HEK293 (cell line): ENCODE measurements around the gene C18orf32.
A peak's percentile ranks its signal among the peaks of the same experiment; 100 is the strongest.

Source experiments
- AEBP2 ChIP-seq: fragments of 450-650 bp; formaldehyde crosslinking; IDR thresholded peaks from 2 replicates; pipeline ENCODE4 v1.5.1; 2016; ENCODE audit warnings: missing biosample characterization, missing genetic modification characterization, borderline replicate concordance
- KLF8 ChIP-seq: fragments of 450-650 bp; formaldehyde crosslinking; IDR thresholded peaks from 2 replicates; pipeline ENCODE4 v1.5.1; 2016; ENCODE audit warnings: missing biosample characterization, missing genetic modification characterization
- SALL2 ChIP-seq: fragments of 450-650 bp; formaldehyde crosslinking; IDR thresholded peaks from 2 replicates; pipeline ENCODE4 v1.5.0; 2017; ENCODE audit warnings: missing biosample characterization, mild to moderate bottlenecking, missing genetic modification characterization, borderline replicate concordance
- TCF7L2 ChIP-seq: IDR thresholded peaks from 2 replicates; pipeline ENCODE4 v1.6.1; 2011; ENCODE audit warnings: low read depth, mild to moderate bottlenecking, inconsistent platforms, low read length, moderate library complexity, borderline replicate concordance
- YY1 ChIP-seq: fragments of 450-650 bp; formaldehyde crosslinking; IDR thresholded peaks from 2 replicates; pipeline ENCODE4 v1.5.1; 2018; ENCODE audit warnings: missing biosample characterization, missing genetic modification characterization
- ZBTB49 ChIP-seq: fragments of 450-650 bp; formaldehyde crosslinking; IDR thresholded peaks from 2 replicates; pipeline ENCODE4 v1.5.1; 2016; ENCODE audit warnings: missing biosample characterization, missing genetic modification characterization, low read depth
- ZBTB6 ChIP-seq: fragments of 450-650 bp; formaldehyde crosslinking; IDR thresholded peaks from 2 replicates; pipeline ENCODE4 v1.5.1; 2017; ENCODE audit warnings: missing biosample characterization, missing genetic modification characterization
- ZBTB8A ChIP-seq: fragments of 450-650 bp; formaldehyde crosslinking; IDR thresholded peaks from 2 replicates; pipeline ENCODE4 v1.5.1; 2016; ENCODE audit warnings: missing biosample characterization, missing genetic modification characterization
- ZNF155 ChIP-seq: fragments of 450-650 bp; formaldehyde crosslinking; IDR thresholded peaks from 2 replicates; pipeline ENCODE4 v1.5.1; 2016; ENCODE audit warnings: missing biosample characterization, missing genetic modification characterization
- ZNF211 ChIP-seq: fragments of 450-650 bp; formaldehyde crosslinking; IDR thresholded peaks from 2 replicates; pipeline ENCODE4 v1.5.1; 2016; ENCODE audit warnings: low read depth, missing biosample characterization, missing genetic modification characterization
- ZNF221 ChIP-seq: fragments of 450-650 bp; formaldehyde crosslinking; IDR thresholded peaks from 2 replicates; pipeline ENCODE4 v1.5.1; 2017; ENCODE audit warnings: missing biosample characterization, missing genetic modification characterization, borderline replicate concordance
- ZNF266 ChIP-seq: fragments of 450-650 bp; formaldehyde crosslinking; IDR thresholded peaks from 2 replicates; pipeline ENCODE4 v1.5.1; 2016; ENCODE audit warnings: missing biosample characterization, missing genetic modification characterization, low read depth
- ZNF280D ChIP-seq: fragments of 450-650 bp; formaldehyde crosslinking; IDR thresholded peaks from 2 replicates; pipeline ENCODE4 v1.5.1; 2016; ENCODE audit warnings: missing biosample characterization, missing genetic modification characterization
- ZNF350 ChIP-seq: fragments of 450-650 bp; formaldehyde crosslinking; IDR thresholded peaks from 2 replicates; pipeline ENCODE4 v1.5.0; 2017; ENCODE audit warnings: missing biosample characterization, mild to moderate bottlenecking, missing genetic modification characterization
- ZNF394 ChIP-seq: fragments of 450-650 bp; formaldehyde crosslinking; IDR thresholded peaks from 2 replicates; pipeline ENCODE4 v1.5.1; 2016; ENCODE audit warnings: missing biosample characterization, missing genetic modification characterization, mild to moderate bottlenecking, moderate library complexity, borderline replicate concordance
- ZNF501 ChIP-seq: fragments of 450-650 bp; formaldehyde crosslinking; IDR thresholded peaks from 2 replicates; pipeline ENCODE4 v1.5.1; 2016; ENCODE audit warnings: missing biosample characterization, missing genetic modification characterization
- ZNF513 ChIP-seq: fragments of 450-650 bp; IDR thresholded peaks from 2 replicates; pipeline ENCODE4 v1.5.1; 2018; ENCODE audit warnings: missing biosample characterization, missing genetic modification characterization
- ZNF514 ChIP-seq: fragments of 450-650 bp; formaldehyde crosslinking; IDR thresholded peaks from 2 replicates; pipeline ENCODE4 v1.5.1; 2016; ENCODE audit warnings: missing biosample characterization, missing genetic modification characterization
- ZNF610 ChIP-seq: fragments of 450-650 bp; formaldehyde crosslinking; IDR thresholded peaks from 2 replicates; pipeline ENCODE4 v1.5.1; 2016; ENCODE audit warnings: missing biosample characterization, missing genetic modification characterization, borderline replicate concordance
- ZNF639 ChIP-seq: fragments of 450-650 bp; formaldehyde crosslinking; IDR thresholded peaks from 2 replicates; pipeline ENCODE4 v1.5.1; 2016; ENCODE audit warnings: missing biosample characterization, missing genetic modification characterization
- ZNF654 ChIP-seq: fragments of 450-650 bp; formaldehyde crosslinking; IDR thresholded peaks from 2 replicates; pipeline ENCODE4 v1.5.1; 2016; ENCODE audit warnings: low read depth, missing biosample characterization, missing genetic modification characterization
- ZNF677 ChIP-seq: fragments of 450-650 bp; IDR thresholded peaks from 2 replicates; pipeline ENCODE4 v1.5.0; 2018; ENCODE audit warnings: missing biosample characterization, mild to moderate bottlenecking, missing genetic modification characterization, moderate library complexity
- ZNF704 ChIP-seq: fragments of 450-650 bp; formaldehyde crosslinking; IDR thresholded peaks from 2 replicates; pipeline ENCODE4 v1.5.1; 2016; ENCODE audit warnings: missing biosample characterization, missing genetic modification characterization
- ZNF747 ChIP-seq: fragments of 450-650 bp; formaldehyde crosslinking; IDR thresholded peaks from 2 replicates; pipeline ENCODE4 v1.5.1; 2016; ENCODE audit warnings: missing biosample characterization, missing genetic modification characterization
- ZSCAN5A ChIP-seq: fragments of 450-650 bp; formaldehyde crosslinking; IDR thresholded peaks from 2 replicates; pipeline ENCODE4 v1.5.1; 2016; ENCODE audit warnings: missing biosample characterization, missing genetic modification characterization

The C18orf32 gene

GRCh38 chr18:49486953-49487710 lies at the start of gene C18orf32 (continued):
- no peak for TF ChIP-seq ZNF677 (tag by site-specific recombination)
- no peak for TF ChIP-seq ZBTB49 (tag by site-specific recombination)
- TF ChIP-seq YY1 (tag by site-specific recombination) = peak; percentile 81
- TF ChIP-seq ZNF610 (tag by site-specific recombination) = peak; percentile 74; the same call in 1 of the 2 replicates
- TF ChIP-seq ZNF350 (tag by site-specific recombination) = no peak
- TF ChIP-seq ZNF221 = no peak
- TF ChIP-seq ZSCAN5A = peak; percentile 78; the same call in 1 of the 2 replicates
- no peak for TF ChIP-seq ZNF639 (tag by site-specific recombination)
- 0 out of 2 replicates have a peak, but pooled peaks have one; percentile 38 for TF ChIP-seq ZNF280D (tag by site-specific recombination)
- no peak for TF ChIP-seq TCF7L2
- TF ChIP-seq ZNF211 (tag by site-specific recombination) = no peak
- no peak for TF ChIP-seq SALL2 (tag by site-specific recombination)
- no peak for TF ChIP-seq ZNF654 (tag by site-specific recombination)
- peak; percentile 61; the same call in 1 of the 2 replicates for TF ChIP-seq ZNF394 (tag by site-specific recombination)
- TF ChIP-seq ZNF266 (tag by site-specific recombination) = no peak
- TF ChIP-seq ZBTB6 (tag by site-specific recombination) = no peak
- TF ChIP-seq ZNF155 (tag by site-specific recombination) = no peak
- peak; percentile 86 for TF ChIP-seq ZBTB8A (tag by site-specific recombination)
- TF ChIP-seq ZNF747 (tag by site-specific recombination) = no peak
- no peak for TF ChIP-seq ZNF704 (tag by site-specific recombination)
- peak; percentile 98 for TF ChIP-seq ZNF501 (tag by site-specific recombination)
- TF ChIP-seq KLF8 (tag by site-specific recombination) = peak; percentile 73
- TF ChIP-seq ZNF514 (tag by site-specific recombination) = no peak
- no peak; the same call in 1 of the 2 replicates for TF ChIP-seq ZNF513 (tag by site-specific recombination)
- no peak for TF ChIP-seq AEBP2 (tag by site-specific recombination)
